Retinal pigment epithelial cell (primary cell): ENCODE results near the gene ACBD6.

Experiments
- DNase-seq: peaks from one replicate; pipeline ENCODE4 v3.0.0-alpha.2; 2010; ENCODE audit warnings: low read depth
- H3K4me3 ChIP-seq: 2 replicates; pipeline ENCODE4 v1.5.1; 2011; ENCODE audit warnings: mild to moderate bottlenecking, low read length, control low read depth, moderate library complexity
- CTCF ChIP-seq: conservative IDR thresholded peaks from 2 replicates; pipeline ENCODE4 v1.5.1; 2011; ENCODE audit warnings: low read depth, low read length, control low read depth, inconsistent platforms

The ACBD6 gene

GRCh38 chr1:180278596-180279395, 223.6 kb downstream of the ACBD6 start:
- H3K4me3 ChIP-seq: no peak overlapping the region
- no peak for DNase-seq
- no peak for TF ChIP-seq CTCF

GRCh38 chr1:180278194-180278515, 224.2 kb downstream of the ACBD6 start:
- DNase-seq: no peak

GRCh38 chr1:180277476-180278193, 224.7 kb downstream of the ACBD6 start:
- no peak overlapping the region for H3K4me3 ChIP-seq

More at GRCh38 chr1:180278194-180278515, 224.2 kb downstream of the ACBD6 start:
- TF ChIP-seq CTCF: no peak
- H3K4me3 ChIP-seq: no peak overlapping the region

GRCh38 chr1:180275726-180276125, 226.7 kb downstream of the ACBD6 start:
- no peak for DNase-seq
- no peak for TF ChIP-seq CTCF

More at GRCh38 chr1:180277476-180278193, 224.7 kb downstream of the ACBD6 start:
- no peak for TF ChIP-seq CTCF
- DNase-seq: no peak

GRCh38 chr1:180274221-180274620, 228.2 kb downstream of the ACBD6 start:
- DNase-seq: no peak
- TF ChIP-seq CTCF: no peak
- no peak overlapping the region for H3K4me3 ChIP-seq

More at GRCh38 chr1:180275726-180276125, 226.7 kb downstream of the ACBD6 start:
- H3K4me3 ChIP-seq: no peak overlapping the region

GRCh38 chr1:180273066-180273465, 229.3 kb downstream of the ACBD6 start:
- TF ChIP-seq CTCF: no peak
- DNase-seq: no peak
- H3K4me3 ChIP-seq: no peak overlapping the region
